Natural killer cell (primary cell): ENCODE data around the gene GPR84. TPM values are rescaled to one million over a fixed set of nuclear protein-coding genes. Genes with fewer than 3 reads are reported as not detected.

Source experiments
- ATAC-seq, 3 donors: fragments of 150-1000 bp in 2 of 3; fragments of 200-7000 bp in 1 of 3; cut with Tn5 transposase; 1 replicate in 1 of 3; 2 replicates in 2 of 3; pipeline ENCODE4 v1.10.0; 2021; ENCODE audit warnings: mild to moderate bottlenecking in 2 of 3, moderate library complexity in 2 of 3
- DNase-seq, 2 donors: peaks; one replicate each; pipeline versions ENCODE4 v3.0.0 to v3.0.0-alpha.2; 2013 to 2021; ENCODE audit warnings: mixed read lengths in 1 of 2
- H3K27ac ChIP-seq: one replicate; pipeline ENCODE4 v1.5.1; 2013; ENCODE audit warnings: mild to moderate bottlenecking, low read length
- H3K27me3 ChIP-seq: one replicate; pipeline ENCODE4 v1.6.1; 2013; ENCODE audit warnings: low read length; ENCODE audit not compliant: control insufficient read depth, insufficient read depth
- H3K36me3 ChIP-seq: one replicate; pipeline ENCODE4 v1.6.1; 2013; ENCODE audit warnings: low read length; ENCODE audit not compliant: control insufficient read depth, insufficient read depth
- H3K4me1 ChIP-seq: one replicate; pipeline ENCODE4 v1.6.1; 2013; ENCODE audit warnings: low read length; ENCODE audit not compliant: control insufficient read depth, insufficient read depth
- H3K4me3 ChIP-seq: one replicate; pipeline ENCODE4 v1.5.1; 2013; ENCODE audit warnings: low read length
- H3K9me3 ChIP-seq: one replicate; pipeline ENCODE4 v1.6.1; 2013; ENCODE audit warnings: low read length; ENCODE audit not compliant: control insufficient read depth, insufficient read depth
- H3K27ac Mint-ChIP-seq, 2 donors: one replicate each; pipeline ENCODE4 v1.8.0; 2022; ENCODE audit warnings: mild to moderate bottlenecking in 2 of 2, mixed read lengths in 2 of 2, moderate library complexity in 1 of 2
- H3K27me3 Mint-ChIP-seq, 2 donors: one replicate each; pipeline ENCODE4 v1.8.0; 2022; ENCODE audit warnings: low read depth in 2 of 2, mixed read lengths in 2 of 2
- H3K36me3 Mint-ChIP-seq: one replicate; pipeline ENCODE4 v1.8.0; 2022; ENCODE audit warnings: mixed read lengths
- H3K4me1 Mint-ChIP-seq, 2 donors: one replicate each; pipeline ENCODE4 v1.8.0; 2022; ENCODE audit warnings: mixed read lengths in 2 of 2
- H3K4me3 Mint-ChIP-seq: one replicate; pipeline ENCODE4 v1.8.0; 2022; ENCODE audit warnings: mild to moderate bottlenecking, moderate library complexity, mixed read lengths
- H3K9me3 Mint-ChIP-seq, 2 donors: one replicate each; pipeline ENCODE4 v1.8.0; 2022; ENCODE audit warnings: mixed read lengths in 2 of 2
- CTCF ChIP-seq: fragments of 200-600 bp; IDR thresholded peaks from one replicate; pipeline ENCODE4 v1.8.0; 2022; ENCODE audit warnings: antibody characterized with exemption
- WGBS: methylation state at CpG from one replicate; pipeline ENCODE4 v1.1.7; 2013; ENCODE audit warnings: missing lambda C conversion rate; ENCODE audit not compliant: insufficient coverage; 5-methylcytosine and 5-hydroxymethylcytosine counted together
- intact Hi-C: fragments of 100-400 bp; cut with micrococcal nuclease; formaldehyde crosslinking; loops from one replicate; pipeline ENCODE4 v1.14.2; 2022
- total RNA-seq, 4 donors: library from RNA; stranded (reverse); fragments of 120-200 nt in 1 of 4; gene quantifications; one replicate each; pipeline versions ENCODE4 v1.2.3 to v1.2.4, GENCODE V29; 2013 to 2022

The GPR84 gene
- total RNA-seq, 3 donors from 2014 or later (not counting 1 experiment from before 2014, with no cell fraction given) = 0.45 to 4.9 (median 0.59) TPM

- 26% methylated on average over 19 of the region's 21 CpGs for WGBS
- H3K27me3 ChIP-seq = no peaks in the 10 kb centered on the region
- H3K9me3 ChIP-seq = no peaks in the 10 kb centered on the region
- no peak overlapping the region for H3K27ac Mint-ChIP-seq
- intact Hi-C loops = no loop called here
- peaks cover 0 to 8% of the 10 kb centered on the region in 2 donors for H3K4me1 Mint-ChIP-seq
- H3K4me1 ChIP-seq = peaks cover 4% of the 10 kb centered on the region
- no peaks in the 10 kb centered on the region for H3K27me3 Mint-ChIP-seq
- H3K4me3 Mint-ChIP-seq = no peak overlapping the region
- H3K36me3 ChIP-seq = peaks cover 50% of the 10 kb centered on the region
- peak in 1 of 2 donors; percentile 56 for DNase-seq
- H3K27ac ChIP-seq = no peak overlapping the region
- TF ChIP-seq CTCF = no peak
- H3K9me3 Mint-ChIP-seq = no peaks in the 10 kb centered on the region
- no peak overlapping the region for H3K4me3 ChIP-seq
- no peak for ATAC-seq
- peaks cover 29% of the 10 kb centered on the region for H3K36me3 Mint-ChIP-seq
Observed at GRCh38 chr12:54352022-54352531, 12.2 kb downstream of the GPR84 start.

- H3K27ac ChIP-seq = no peak overlapping the region
- peaks cover 58% of the 10 kb centered on the region for H3K36me3 ChIP-seq
- Mint-ChIP-seq H3K4me3 (no peak overlapping the region), H3K36me3 (peaks cover 29% of the 10 kb centered on the region), H3K27me3 (no peaks in the 10 kb centered on the region), H3K9me3 (no peaks in the 10 kb centered on the region), H3K27ac (no peak overlapping the region), H3K4me1 (peaks cover 0 to 8% of the 10 kb centered on the region in 2 donors)
- ATAC-seq (no peak), DNase-seq (no peak)
- WGBS = 91% methylated on average over 3 of the region's 4 CpGs
- TF ChIP-seq CTCF = no peak
- no peaks in the 10 kb centered on the region for H3K27me3 ChIP-seq
- H3K4me1 ChIP-seq = peaks cover 4% of the 10 kb centered on the region
- H3K9me3 ChIP-seq = no peaks in the 10 kb centered on the region
- intact Hi-C loops = no loop called here
- no peak overlapping the region for H3K4me3 ChIP-seq
Observed at GRCh38 chr12:54351341-54351740, 12.9 kb downstream of the GPR84 start.

GRCh38 chr12:54350743-54351142, 13.5 kb downstream of the GPR84 start:
- intact Hi-C loops = no loop called here
- H3K4me3 Mint-ChIP-seq = no peak overlapping the region
- H3K9me3 ChIP-seq = no peaks in the 10 kb centered on the region
- peaks cover 29% of the 10 kb centered on the region for H3K36me3 Mint-ChIP-seq
- H3K27ac Mint-ChIP-seq = no peak overlapping the region
- no peak overlapping the region for H3K27ac ChIP-seq
- H3K27me3 ChIP-seq = no peaks in the 10 kb centered on the region
- no peaks in the 10 kb centered on the region for H3K9me3 Mint-ChIP-seq
- H3K4me3 ChIP-seq = no peak overlapping the region
- no peaks in the 10 kb centered on the region for H3K27me3 Mint-ChIP-seq
- TF ChIP-seq CTCF = no peak
- peaks cover 0 to 8% of the 10 kb centered on the region in 2 donors for H3K4me1 Mint-ChIP-seq
- 100% methylated on average over 1 of the region's 3 CpGs for WGBS
- H3K4me1 ChIP-seq = peaks cover 4% of the 10 kb centered on the region
- H3K36me3 ChIP-seq = peaks cover 62% of the 10 kb centered on the region
- no peak for DNase-seq
- ATAC-seq = no peak

- intact Hi-C loops = no loop called here
- Histone ChIP-seq H3K36me3 (peaks cover 70% of the 10 kb centered on the region), H3K27me3 (no peaks in the 10 kb centered on the region), H3K4me1 (peaks cover 4% of the 10 kb centered on the region), H3K9me3 (no peaks in the 10 kb centered on the region), H3K27ac (no peak overlapping the region), H3K4me3 (no peak overlapping the region)
- no peak overlapping the region for H3K4me3 Mint-ChIP-seq
- no peaks in the 10 kb centered on the region for H3K9me3 Mint-ChIP-seq
- no peak for TF ChIP-seq CTCF
- H3K27ac Mint-ChIP-seq = no peak overlapping the region
- peaks cover 35% of the 10 kb centered on the region for H3K36me3 Mint-ChIP-seq
- no peaks in the 10 kb centered on the region for H3K27me3 Mint-ChIP-seq
- DNase-seq = no peak
- H3K4me1 Mint-ChIP-seq = peaks cover 4 to 8% of the 10 kb centered on the region in 2 donors
- ATAC-seq = no peak
Observed at GRCh38 chr12:54349679-54350078, 14.6 kb downstream of the GPR84 start.
